Astrocyte (in vitro differentiated cells and primary cell): ENCODE measurements around the gene SLAMF7.

ENCODE experiments used
- EZH2 ChIP-seq: IDR thresholded peaks from 2 replicates; pipeline ENCODE4 v1.6.1; 2012; ENCODE audit warnings: mild to moderate bottlenecking, low read length, inconsistent platforms; ENCODE audit not compliant: insufficient read depth
- TF ChIP-seq, protein P1 (sequence below): IDR thresholded peaks from 2 replicates; pipeline ENCODE4 v1.5.1; 2011; ENCODE audit warnings: low read depth, mild to moderate bottlenecking, inconsistent platforms, low read length, moderate library complexity; ENCODE audit not compliant: insufficient read depth

DNA sequence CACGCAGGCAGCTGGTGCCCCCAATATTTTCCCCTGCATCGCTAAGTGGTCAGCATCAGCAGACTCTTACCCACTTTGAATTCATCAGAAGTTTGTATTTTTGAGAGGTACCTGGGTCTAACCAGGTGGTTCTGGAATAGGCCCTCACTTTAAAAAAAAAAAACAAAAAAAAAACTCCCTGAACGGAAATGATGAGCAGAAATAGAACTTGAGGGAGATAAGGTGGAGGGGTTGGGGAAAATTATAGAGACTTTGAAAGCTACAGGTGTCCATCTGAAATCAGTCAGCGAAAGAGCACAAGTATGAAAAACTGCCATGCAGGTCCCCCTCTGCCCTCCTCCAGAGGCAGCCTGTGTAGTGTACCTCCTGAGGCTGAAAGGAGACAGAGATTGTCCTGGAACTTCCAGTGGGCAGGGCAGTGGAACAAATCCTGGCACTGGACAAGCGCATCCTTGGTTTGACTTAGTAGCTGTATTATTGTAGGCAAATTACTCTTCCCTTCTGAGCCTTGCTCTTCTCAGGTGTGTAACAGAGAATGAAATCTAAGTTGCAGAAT, 1.2 kb downstream of the SLAMF7 start:
- TF ChIP-seq EZH2 = no peak
- TF ChIP-seq, protein P1, sequence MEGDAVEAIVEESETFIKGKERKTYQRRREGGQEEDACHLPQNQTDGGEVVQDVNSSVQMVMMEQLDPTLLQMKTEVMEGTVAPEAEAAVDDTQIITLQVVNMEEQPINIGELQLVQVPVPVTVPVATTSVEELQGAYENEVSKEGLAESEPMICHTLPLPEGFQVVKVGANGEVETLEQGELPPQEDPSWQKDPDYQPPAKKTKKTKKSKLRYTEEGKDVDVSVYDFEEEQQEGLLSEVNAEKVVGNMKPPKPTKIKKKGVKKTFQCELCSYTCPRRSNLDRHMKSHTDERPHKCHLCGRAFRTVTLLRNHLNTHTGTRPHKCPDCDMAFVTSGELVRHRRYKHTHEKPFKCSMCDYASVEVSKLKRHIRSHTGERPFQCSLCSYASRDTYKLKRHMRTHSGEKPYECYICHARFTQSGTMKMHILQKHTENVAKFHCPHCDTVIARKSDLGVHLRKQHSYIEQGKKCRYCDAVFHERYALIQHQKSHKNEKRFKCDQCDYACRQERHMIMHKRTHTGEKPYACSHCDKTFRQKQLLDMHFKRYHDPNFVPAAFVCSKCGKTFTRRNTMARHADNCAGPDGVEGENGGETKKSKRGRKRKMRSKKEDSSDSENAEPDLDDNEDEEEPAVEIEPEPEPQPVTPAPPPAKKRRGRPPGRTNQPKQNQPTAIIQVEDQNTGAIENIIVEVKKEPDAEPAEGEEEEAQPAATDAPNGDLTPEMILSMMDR = no peak
